IMR-90 (cell line): ENCODE results near the gene EFHC1. TPM values are rescaled to one million over a fixed set of nuclear protein-coding genes. Genes with fewer than 3 reads are reported as not detected.

Experiments used
- ATAC-seq: fragments of 200-7000 bp; cut with Tn5 transposase; 2 replicates; pipeline ENCODE4 v1.9.1; 2020; ENCODE audit warnings: low read depth, mild to moderate bottlenecking, moderate library complexity
- BruUV-seq: library from RNA; stranded (reverse); fragments of 400-500 nt; replicated peaks from 2 replicates; lab custom pipeline; 2021; lab: Mats Ljungman, UMichigan
- CTCF ChIA-PET: fragments of 300-600 bp; formaldehyde crosslinking; extraction: SDS; loops from one replicate; lab custom pipeline; 2021; ENCODE audit warnings: antibody characterized with exemption; lab: Yijun Ruan, JAX
- POLR2A ChIA-PET: fragments of 300-600 bp; sonication (Branson Sonifier 250); formaldehyde crosslinking; loops from one replicate; lab custom pipeline; 2022; ENCODE audit warnings: antibody characterized with exemption; ENCODE audit not compliant: unreplicated experiment; lab: Charles Lee
- DNase-seq: peaks from one replicate; pipeline ENCODE4 v3.0.0; 2013
- H2AFZ ChIP-seq: replicated peaks from 2 replicates; pipeline ENCODE3; 2013; ENCODE audit warnings: low read length, mild to moderate bottlenecking; ENCODE audit not compliant: poor library complexity
- H2AK5ac ChIP-seq: 2 replicates; pipeline ENCODE4 v1.6.1; 2013; ENCODE audit warnings: low read depth, low read length, inconsistent platforms
- H2AK9ac ChIP-seq: replicated peaks from 2 replicates; pipeline ENCODE3; 2013; ENCODE audit warnings: mild to moderate bottlenecking, low read depth, low read length, moderate library complexity; ENCODE audit not compliant: poor library complexity
- H2BK120ac ChIP-seq: 2 replicates; pipeline ENCODE4 v1.6.1; 2013; ENCODE audit warnings: low read depth, low read length, inconsistent platforms
- H2BK15ac ChIP-seq: 3 replicates; pipeline ENCODE4 v1.6.1; 2013; ENCODE audit warnings: low read depth, low read length, inconsistent platforms
- H2BK20ac ChIP-seq: 2 replicates; pipeline ENCODE4 v1.6.1; 2013; ENCODE audit warnings: low read depth, mild to moderate bottlenecking, inconsistent platforms, low read length, moderate library complexity
- H2BK5ac ChIP-seq: 2 replicates; pipeline ENCODE4 v1.6.1; 2013; ENCODE audit warnings: mild to moderate bottlenecking, low read depth, low read length, inconsistent platforms; ENCODE audit not compliant: poor library complexity, severe bottlenecking
- H3K14ac ChIP-seq: replicated peaks from 2 replicates; pipeline ENCODE4 v1.6.1; 2013; ENCODE audit warnings: low read depth, low read length, inconsistent platforms
- H3K18ac ChIP-seq: 2 replicates; pipeline ENCODE4 v1.6.1; 2013; ENCODE audit warnings: low read depth, low read length, control low read depth
- H3K23ac ChIP-seq: 2 replicates; pipeline ENCODE4 v1.6.1; 2013; ENCODE audit warnings: low read depth, low read length, inconsistent platforms
- H3K27ac ChIP-seq: 2 replicates; pipeline ENCODE4 v1.5.1; 2013; ENCODE audit warnings: mild to moderate bottlenecking, control low read depth, low read length; ENCODE audit not compliant: insufficient read depth
- H3K27me3 ChIP-seq: 2 replicates; pipeline ENCODE4 v1.6.1; 2013; ENCODE audit warnings: low read length; ENCODE audit not compliant: control insufficient read depth, insufficient read depth
- H3K36me3 ChIP-seq: 2 replicates; pipeline ENCODE4 v1.6.1; 2013; ENCODE audit warnings: low read length, mixed read lengths; ENCODE audit not compliant: control insufficient read depth, insufficient read depth
- H3K4ac ChIP-seq: 2 replicates; pipeline ENCODE4 v1.6.1; 2013; ENCODE audit warnings: low read depth, low read length, inconsistent platforms
- H3K4me1 ChIP-seq: 2 replicates; pipeline ENCODE4 v1.6.1; 2013; ENCODE audit warnings: low read length, mixed read lengths; ENCODE audit not compliant: control insufficient read depth, insufficient read depth
- H3K4me2 ChIP-seq: 2 replicates; pipeline ENCODE4 v1.6.1; 2013; ENCODE audit warnings: low read depth, mild to moderate bottlenecking, control low read depth, low read length, moderate library complexity
- H3K4me3 ChIP-seq: 2 replicates; pipeline ENCODE4 v1.5.1; 2013; ENCODE audit warnings: low read depth, mild to moderate bottlenecking, control low read depth, low read length, moderate library complexity; ENCODE audit not compliant: insufficient read depth
- H3K56ac ChIP-seq: 2 replicates; pipeline ENCODE4 v1.6.1; 2013; ENCODE audit warnings: low read length, inconsistent platforms; ENCODE audit not compliant: insufficient read depth; ENCODE audit errors: extremely low read depth
- H3K79me1 ChIP-seq, 2 experiments: 2 replicates each; pipeline ENCODE4 v1.6.1; 2013; ENCODE audit warnings: low read length in 2 of 2, inconsistent platforms in 1 of 2, low read depth in 1 of 2
- H3K9ac ChIP-seq: 2 replicates; pipeline ENCODE4 v1.6.1; 2013; ENCODE audit warnings: low read depth, low read length, control low read depth
- H3K9me1 ChIP-seq: 2 replicates; pipeline ENCODE4 v1.6.1; 2013; ENCODE audit warnings: low read length, inconsistent platforms; ENCODE audit not compliant: insufficient read depth
- H3K9me3 ChIP-seq: 2 replicates; pipeline ENCODE4 v1.6.1; 2013; ENCODE audit warnings: low read length; ENCODE audit not compliant: control insufficient read depth, insufficient read depth
- H4K20me1 ChIP-seq: 2 replicates; pipeline ENCODE4 v1.6.1; 2013; ENCODE audit warnings: low read length, inconsistent platforms; ENCODE audit not compliant: insufficient read depth
- H4K5ac ChIP-seq: 2 replicates; pipeline ENCODE4 v1.6.1; 2013; ENCODE audit warnings: mild to moderate bottlenecking, low read depth, low read length, control low read depth
- H4K8ac ChIP-seq, 2 experiments: 2 replicates each; pipeline ENCODE4 v1.6.1; 2013; ENCODE audit warnings: low read depth in 2 of 2, low read length in 2 of 2, control low read depth in 1 of 2, inconsistent platforms in 1 of 2
- H4K91ac ChIP-seq: 2 replicates; pipeline ENCODE4 v1.6.1; 2013; ENCODE audit warnings: low read depth, low read length, inconsistent platforms; ENCODE audit not compliant: insufficient read depth
- BHLHE40 ChIP-seq: fragments of 150-350 bp; IDR thresholded peaks from 2 replicates; pipeline ENCODE4 v1.6.1; 2016; ENCODE audit warnings: mild to moderate bottlenecking, low read depth, low read length
- CEBPB ChIP-seq: IDR thresholded peaks from 2 replicates; pipeline ENCODE4 v1.6.1; 2012; ENCODE audit warnings: low read depth, low read length, improper control_type of control experiment
- CHD1 ChIP-seq: IDR thresholded peaks from 2 replicates; pipeline ENCODE4 v1.6.1; 2012; ENCODE audit warnings: low read depth, low read length, improper control_type of control experiment
- CTCF ChIP-seq: conservative IDR thresholded peaks from 2 replicates; pipeline ENCODE4 v1.5.1; 2012; ENCODE audit warnings: mild to moderate bottlenecking, low read depth, low read length, improper control_type of control experiment
- ELK1 ChIP-seq: fragments of 150-350 bp; IDR thresholded peaks from 2 replicates; pipeline ENCODE4 v1.6.1; 2016; ENCODE audit warnings: low read depth, mild to moderate bottlenecking, low read length, moderate library complexity, borderline replicate concordance
- FOS ChIP-seq: fragments of 150-350 bp; IDR thresholded peaks from 2 replicates; pipeline ENCODE4 v1.6.1; 2016; ENCODE audit warnings: low read depth, low read length
- MAFK ChIP-seq: IDR thresholded peaks from 2 replicates; pipeline ENCODE4 v1.6.1; 2012; ENCODE audit warnings: low read depth, low read length, improper control_type of control experiment
- MAZ ChIP-seq: IDR thresholded peaks from 2 replicates; pipeline ENCODE4 v1.6.1; 2012; ENCODE audit warnings: low read depth, mild to moderate bottlenecking, low read length, improper control_type of control experiment, moderate library complexity, borderline replicate concordance
- MXI1 ChIP-seq: IDR thresholded peaks from 2 replicates; pipeline ENCODE4 v1.6.1; 2012; ENCODE audit warnings: low read depth, mild to moderate bottlenecking, low read length, moderate library complexity, borderline replicate concordance
- NFE2L2 ChIP-seq: fragments of 150-350 bp; IDR thresholded peaks from 2 replicates; pipeline ENCODE4 v1.6.1; 2016; ENCODE audit warnings: low read depth, mild to moderate bottlenecking, low read length
- POLR2A ChIP-seq: IDR thresholded peaks from 2 replicates; pipeline ENCODE4 v1.6.1; 2012; ENCODE audit warnings: mild to moderate bottlenecking, low read depth, low read length
- RAD21 ChIP-seq: IDR thresholded peaks from 2 replicates; pipeline ENCODE4 v1.6.1; 2012; ENCODE audit warnings: low read length, improper control_type of control experiment
- RCOR1 ChIP-seq: IDR thresholded peaks from 2 replicates; pipeline ENCODE4 v1.6.1; 2012; ENCODE audit warnings: mild to moderate bottlenecking, low read length, improper control_type of control experiment; ENCODE audit not compliant: insufficient replicate concordance
- RFX5 ChIP-seq: IDR thresholded peaks from 2 replicates; pipeline ENCODE4 v1.8.0; 2012; ENCODE audit warnings: low read depth, mild to moderate bottlenecking, low read length, moderate library complexity
- SMC3 ChIP-seq: fragments of 150-350 bp; IDR thresholded peaks from 2 replicates; pipeline ENCODE4 v1.6.1; 2016; ENCODE audit warnings: low read depth, mild to moderate bottlenecking, antibody characterized with exemption, low read length, moderate library complexity
- USF2 ChIP-seq: fragments of 150-350 bp; IDR thresholded peaks from 2 replicates; pipeline ENCODE4 v1.6.1; 2017; ENCODE audit warnings: mild to moderate bottlenecking, antibody characterized with exemption, low read length, low read depth
- WGBS, 2 experiments: methylation state at CpG; one replicate each; pipeline versions ENCODE4 v1.1.5 to v1.1.7; 2013; ENCODE audit warnings: missing lambda C conversion rate in 2 of 2; ENCODE audit not compliant: insufficient read length in 1 of 2; ENCODE audit errors: extremely low coverage in 2 of 2; 5-methylcytosine and 5-hydroxymethylcytosine counted together
- dilution Hi-C: fragments of 300-500 bp; cut with HindIII; formaldehyde crosslinking; loops from one replicate; pipeline ENCODE4 v1.14.3; 2018; ENCODE audit warnings: low sequenced_read_pairs; ENCODE audit not compliant: unreplicated experiment
- in situ Hi-C: fragments of 300-500 bp; cut with MboI; formaldehyde crosslinking; loops from 3 replicates; pipeline ENCODE4 v1.14.3; 2019; ENCODE audit warnings: low sequenced_read_pairs, inconsistent platforms, mixed read lengths
- intact Hi-C: fragments of 100-400 bp; cut with micrococcal nuclease; formaldehyde crosslinking; loops from 2 replicates; pipeline ENCODE4 v1.10.0; 2022
- polyA plus RNA-seq, 3 experiments: library from polyadenylated mRNA; depleted of rRNA; stranded (reverse); fragments of >200 nt; gene quantifications; 2 replicates each; pipeline ENCODE4 v1.2.3, GENCODE V29; 2012; ENCODE audit warnings: low replicate concordance in 1 of 3
- total RNA-seq: library from RNA; depleted of rRNA; stranded (reverse); fragments of >200 nt; gene quantifications from 2 replicates; pipeline ENCODE4 v1.2.3, GENCODE V29; 2012

Gene EFHC1
- total and polyA plus RNA-seq, 2 of the 4 experiments (the other 2 are of a cell fraction), result 14.0 to 23.0 TPM

GRCh38 chr6:52529311-52529710 lies 109.2 kb downstream of the EFHC1 start:
- Histone ChIP-seq H2BK120ac (no peak overlapping the region; the same call in 1 of the 2 replicates), H4K5ac (no peak overlapping the region), H3K4me1 (peaks cover 19% of the 10 kb centered on the region), H3K79me1 (peaks cover 32 to 84% of the 10 kb centered on the region in 2 experiments), H2BK5ac (no peak overlapping the region), H2AK9ac (no peak overlapping the region), H3K4ac (no peak overlapping the region), H3K23ac (0 out of 2 replicates have a peak overlapping the region, but pooled peaks have one; percentile 22), H4K91ac (no peak overlapping the region), H2BK20ac (0 out of 2 replicates have a peak overlapping the region, but pooled peaks have one; percentile 26), H3K4me3 (no peak overlapping the region), H2AK5ac (no peak overlapping the region), H3K9ac (no peak overlapping the region), H3K27ac (no peak overlapping the region), H3K27me3 (no peaks in the 10 kb centered on the region), H4K20me1 (no peaks in the 10 kb centered on the region), H3K14ac (0 out of 2 replicates have a peak overlapping the region, but pooled peaks have one; percentile 24), H3K9me3 (no peaks in the 10 kb centered on the region), H2BK15ac (no peak overlapping the region), H3K4me2 (no peak overlapping the region), H3K18ac (no peak overlapping the region), H3K9me1 (peaks cover 38% of the 10 kb centered on the region), H2AFZ (no peak overlapping the region), H3K36me3 (peaks cover 27% of the 10 kb centered on the region), H4K8ac (no peak overlapping the region), H3K56ac (no peak overlapping the region)
- dilution Hi-C loops, result no loop called here
- TF ChIP-seq CEBPB (no peak), RCOR1 (no peak), POLR2A (no peak), MAZ (no peak), RAD21 (no peak), NFE2L2 (no peak), SMC3 (no peak), ELK1 (no peak), CHD1 (no peak), MXI1 (no peak), MAFK (no peak), USF2 (no peak), CTCF (no peak), FOS (no peak), RFX5 (no peak), BHLHE40 (no peak)
- no TSS peak for BruUV-seq
- POLR2A ChIA-PET, result no interaction called here
- CTCF ChIA-PET, result no interaction called here
- WGBS, 2 experiments, result 100% methylated on average over 2 of the region's 8 CpGs; no CpG with 5 or more reads in 1 of the 2 experiments
- no peak for DNase-seq
- no peak for ATAC-seq
- in situ Hi-C loops, result no loop called here
- intact Hi-C loops, result no loop called here
